Bone marrow (tissue), 2 donors: ENCODE measurements around the gene SKP1.

ENCODE experiments used
- DNase-seq, 2 donors: peaks; one replicate each; lab custom pipeline; 2025; lab: John Stamatoyannopoulos, UW

The SKP1 gene

GRCh38 chr5:134130239-134130945 is 46.4 kb downstream of the SKP1 start:
- DNase-seq: no peak

GRCh38 chr5:134129411-134130238 is 47.1 kb downstream of the SKP1 start:
- no peak for DNase-seq

- no peak for DNase-seq
Measured at GRCh38 chr5:134128648-134128995, 48.1 kb downstream of the SKP1 start.

- no peak for DNase-seq
Measured at GRCh38 chr5:134127988-134128647, 48.6 kb downstream of the SKP1 start.

- DNase-seq: no peak
Measured at GRCh38 chr5:134127376-134127861, 49.3 kb downstream of the SKP1 start.

GRCh38 chr5:134125039-134126015 is 51.4 kb downstream of the SKP1 start:
- DNase-seq: no peak

- DNase-seq: no peak
Measured at GRCh38 chr5:134124289-134125038, 52.3 kb downstream of the SKP1 start.

GRCh38 chr5:134123360-134123759 is 53.4 kb downstream of the SKP1 start:
- DNase-seq: no peak

- no peak for DNase-seq
Measured at GRCh38 chr5:134122530-134122929, 54.2 kb downstream of the SKP1 start.

GRCh38 chr5:134120386-134121138 is 56.2 kb downstream of the SKP1 start:
- DNase-seq: no peak

GRCh38 chr5:134119720-134120119 is 57.0 kb downstream of the SKP1 start:
- DNase-seq: no peak

GRCh38 chr5:134118212-134118835 is 58.4 kb downstream of the SKP1 start:
- no peak for DNase-seq

GRCh38 chr5:134116789-134117761 is 59.7 kb downstream of the SKP1 start:
- DNase-seq: no peak

- no peak for DNase-seq
Measured at GRCh38 chr5:134116286-134116685, 60.5 kb downstream of the SKP1 start.

GRCh38 chr5:134115806-134116175 is 61.0 kb downstream of the SKP1 start:
- DNase-seq: no peak

GRCh38 chr5:134114886-134115805 is 61.6 kb downstream of the SKP1 start:
- no peak for DNase-seq
